Coronary artery (tissue), 2 donors: Measurements from ENCODE around the gene CCDC61.

Experiments
- DNase-seq: peaks from one replicate; pipeline ENCODE4 v3.0.0-alpha.2; 2017; ENCODE audit warnings: low spot score
- H3K27ac ChIP-seq, 2 donors: fragments of 200-600 bp; sonication (generic); one replicate each; pipeline ENCODE4 v1.5.1; 2016 to 2019
- H3K4me3 ChIP-seq: fragments of 200-600 bp; sonication (generic); 2 replicates; pipeline ENCODE4 v1.5.1; 2016; ENCODE audit warnings: mild to moderate bottlenecking, moderate library complexity
- TF ChIP-seq, protein P1 (sequence below): fragments of 200-600 bp; sonication (generic); IDR thresholded peaks from one replicate; pipeline ENCODE4 v1.5.1; 2019; ENCODE audit warnings: antibody characterized with exemption

Gene CCDC61, protein sequence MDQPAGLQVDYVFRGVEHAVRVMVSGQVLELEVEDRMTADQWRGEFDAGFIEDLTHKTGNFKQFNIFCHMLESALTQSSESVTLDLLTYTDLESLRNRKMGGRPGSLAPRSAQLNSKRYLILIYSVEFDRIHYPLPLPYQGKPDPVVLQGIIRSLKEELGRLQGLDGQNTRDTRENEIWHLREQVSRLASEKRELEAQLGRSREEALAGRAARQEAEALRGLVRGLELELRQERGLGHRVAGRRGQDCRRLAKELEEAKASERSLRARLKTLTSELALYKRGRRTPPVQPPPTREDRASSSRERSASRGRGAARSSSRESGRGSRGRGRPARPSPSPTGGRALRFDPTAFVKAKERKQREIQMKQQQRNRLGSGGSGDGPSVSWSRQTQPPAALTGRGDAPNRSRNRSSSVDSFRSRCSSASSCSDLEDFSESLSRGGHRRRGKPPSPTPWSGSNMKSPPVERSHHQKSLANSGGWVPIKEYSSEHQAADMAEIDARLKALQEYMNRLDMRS

DNA sequence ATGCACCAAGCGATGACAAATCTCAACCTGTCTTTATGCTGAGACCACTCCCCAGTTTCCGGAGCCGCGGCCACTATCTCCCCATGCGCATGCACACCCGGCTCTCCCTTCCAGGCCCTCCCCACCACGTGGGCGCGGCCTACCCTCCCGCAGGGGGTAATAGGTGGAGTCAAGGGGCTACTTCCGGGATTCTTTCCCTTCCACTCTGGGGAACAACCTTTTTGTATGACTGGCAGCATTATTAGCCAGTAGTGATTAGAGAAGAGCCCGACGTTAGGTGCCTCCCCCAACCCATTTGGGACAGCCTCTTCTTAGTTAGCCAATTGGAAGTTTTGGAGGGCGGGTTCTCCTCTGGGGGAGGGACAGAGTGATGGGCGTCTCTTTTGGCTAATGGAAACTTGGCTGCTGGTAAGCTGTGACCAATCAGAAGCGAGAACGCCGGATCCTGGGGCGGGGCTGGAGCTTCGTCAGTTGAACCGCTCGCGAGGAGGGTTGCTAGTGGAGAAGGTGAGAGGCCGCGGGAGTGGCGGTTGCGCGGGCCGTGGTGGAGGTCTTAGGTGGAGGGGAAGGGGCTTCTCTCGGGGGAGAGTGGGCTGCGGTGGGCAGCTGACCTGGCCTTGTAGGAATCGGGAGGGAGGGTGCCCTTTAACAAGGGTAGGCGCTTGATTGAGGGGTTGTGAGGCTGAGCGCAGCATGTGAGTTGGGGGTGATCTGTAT, at the start of gene CCDC61:
CCDC61 (plus strand) TSS at position 470 of the 717 bp plus-strand sequence. CDS start 7,552 bp downstream, outside the sequence.
- H3K4me3 ChIP-seq, result peak within 1 kb of the TSS; percentile 76
- peak within 1 kb of the TSS in 1 of 2 donors; percentile 84 for H3K27ac ChIP-seq
- peak; percentile 99 for DNase-seq
- TF ChIP-seq, protein P1, sequence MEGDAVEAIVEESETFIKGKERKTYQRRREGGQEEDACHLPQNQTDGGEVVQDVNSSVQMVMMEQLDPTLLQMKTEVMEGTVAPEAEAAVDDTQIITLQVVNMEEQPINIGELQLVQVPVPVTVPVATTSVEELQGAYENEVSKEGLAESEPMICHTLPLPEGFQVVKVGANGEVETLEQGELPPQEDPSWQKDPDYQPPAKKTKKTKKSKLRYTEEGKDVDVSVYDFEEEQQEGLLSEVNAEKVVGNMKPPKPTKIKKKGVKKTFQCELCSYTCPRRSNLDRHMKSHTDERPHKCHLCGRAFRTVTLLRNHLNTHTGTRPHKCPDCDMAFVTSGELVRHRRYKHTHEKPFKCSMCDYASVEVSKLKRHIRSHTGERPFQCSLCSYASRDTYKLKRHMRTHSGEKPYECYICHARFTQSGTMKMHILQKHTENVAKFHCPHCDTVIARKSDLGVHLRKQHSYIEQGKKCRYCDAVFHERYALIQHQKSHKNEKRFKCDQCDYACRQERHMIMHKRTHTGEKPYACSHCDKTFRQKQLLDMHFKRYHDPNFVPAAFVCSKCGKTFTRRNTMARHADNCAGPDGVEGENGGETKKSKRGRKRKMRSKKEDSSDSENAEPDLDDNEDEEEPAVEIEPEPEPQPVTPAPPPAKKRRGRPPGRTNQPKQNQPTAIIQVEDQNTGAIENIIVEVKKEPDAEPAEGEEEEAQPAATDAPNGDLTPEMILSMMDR, result no peak

DNA sequence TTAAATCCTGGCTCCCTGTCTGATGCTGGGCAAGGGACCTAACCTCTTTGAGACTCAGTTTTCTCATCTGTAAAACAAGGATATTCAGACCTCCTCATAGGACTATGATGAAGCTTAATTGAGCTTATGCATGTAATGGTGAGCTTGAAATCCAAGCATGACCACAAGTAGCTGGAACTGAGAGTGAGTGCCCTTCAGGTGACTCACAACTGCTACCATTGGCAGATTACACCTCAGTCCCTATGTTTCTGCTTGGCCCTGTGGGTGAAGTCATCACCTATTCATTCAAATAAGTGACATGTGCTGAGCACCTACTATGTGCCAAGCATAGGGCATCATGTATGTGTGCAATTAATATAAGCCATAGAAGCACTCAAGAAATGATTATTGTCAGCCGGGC, 47.3 kb upstream of the CCDC61 start:
- no peak overlapping the region for H3K4me3 ChIP-seq
- DNase-seq, result no peak
- no peak overlapping the region for H3K27ac ChIP-seq
- TF ChIP-seq, protein P1, result no peak

DNA sequence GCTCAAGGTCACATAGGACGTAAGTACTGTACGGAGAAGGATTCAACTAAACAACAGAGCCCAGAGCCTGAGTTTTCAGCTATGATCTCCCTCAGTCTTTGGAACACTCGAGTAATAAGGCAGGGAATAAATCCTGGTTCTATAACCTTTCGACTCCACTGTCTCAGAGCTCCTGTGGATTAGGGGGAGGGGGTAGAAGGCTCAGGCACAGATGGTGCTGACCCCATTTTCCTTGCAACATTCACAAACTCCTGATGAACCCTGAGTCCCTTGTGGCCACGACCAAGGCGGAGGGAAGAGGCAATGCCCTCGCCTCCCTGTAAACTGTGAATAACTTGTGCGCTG, 43.0 kb upstream of the CCDC61 start:
- TF ChIP-seq, protein P1, result no peak
- no peak for DNase-seq
- Histone ChIP-seq H3K27ac (no peak overlapping the region), H3K4me3 (no peak overlapping the region)

DNA sequence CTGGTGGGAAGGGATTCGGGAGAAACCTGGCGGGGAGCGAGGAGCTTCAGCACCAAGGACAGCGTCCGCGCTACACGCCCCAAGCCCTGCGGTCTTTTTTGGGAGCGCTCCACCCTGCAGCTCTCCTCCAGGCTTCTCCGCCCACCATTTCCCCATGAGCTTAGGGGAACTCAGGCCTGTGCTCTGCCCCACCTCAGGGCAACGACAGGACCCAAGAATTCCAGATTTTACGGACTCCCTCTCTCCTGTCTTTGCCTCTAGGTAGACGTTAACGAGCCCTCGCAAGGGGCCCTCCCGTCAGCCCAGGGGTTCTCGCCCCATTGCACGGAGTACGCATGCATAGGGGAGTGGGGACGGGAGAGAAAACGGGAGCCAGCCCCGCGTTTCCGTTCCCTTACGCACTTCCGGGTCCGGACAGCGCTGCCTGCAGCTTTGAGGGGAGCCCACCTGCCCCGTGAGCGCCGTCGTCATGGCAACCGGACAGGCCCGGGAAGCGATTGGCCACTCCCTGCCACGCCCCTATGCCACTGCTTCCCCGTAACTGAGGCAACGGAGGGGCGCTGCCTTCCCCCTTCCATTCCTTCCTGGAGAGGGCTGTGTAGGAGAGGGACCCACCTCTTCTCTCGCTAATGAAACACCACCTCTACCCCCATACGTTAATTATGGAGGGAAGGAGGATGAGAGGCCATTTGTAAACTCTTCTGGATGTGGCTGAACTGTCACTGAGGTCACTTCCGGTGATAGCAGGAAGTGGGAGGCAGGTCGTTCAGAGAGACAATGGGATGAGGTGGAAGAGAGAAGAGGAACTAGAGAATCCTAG, 42.4 kb upstream of the CCDC61 start:
- DNase-seq, result no peak
- H3K4me3 ChIP-seq, result peak overlapping the region; percentile 33
- TF ChIP-seq, protein P1, result no peak
- no peak overlapping the region for H3K27ac ChIP-seq

DNA sequence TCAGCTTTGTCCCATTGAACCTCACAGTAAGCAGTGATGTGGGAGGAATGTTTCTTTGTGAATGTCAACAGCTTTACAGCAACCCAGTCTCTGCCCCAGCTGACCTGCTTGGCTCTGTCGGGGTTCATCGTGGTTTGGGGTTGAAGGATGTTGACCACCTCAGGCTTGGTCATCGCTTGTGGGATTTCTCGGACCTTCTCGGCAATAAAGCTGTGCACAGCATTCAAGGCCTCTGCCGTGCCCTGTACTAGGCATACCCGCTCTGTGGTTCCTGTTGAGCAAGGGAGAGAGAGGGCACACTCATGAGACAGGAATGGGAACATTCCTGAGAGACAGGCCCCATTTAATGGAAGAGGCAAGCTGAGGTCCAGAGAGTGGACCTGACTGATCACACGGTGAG, 41.6 kb upstream of the CCDC61 start:
- Histone ChIP-seq H3K4me3 (no peak overlapping the region), H3K27ac (no peak overlapping the region)
- TF ChIP-seq, protein P1, result no peak
- DNase-seq, result no peak

DNA sequence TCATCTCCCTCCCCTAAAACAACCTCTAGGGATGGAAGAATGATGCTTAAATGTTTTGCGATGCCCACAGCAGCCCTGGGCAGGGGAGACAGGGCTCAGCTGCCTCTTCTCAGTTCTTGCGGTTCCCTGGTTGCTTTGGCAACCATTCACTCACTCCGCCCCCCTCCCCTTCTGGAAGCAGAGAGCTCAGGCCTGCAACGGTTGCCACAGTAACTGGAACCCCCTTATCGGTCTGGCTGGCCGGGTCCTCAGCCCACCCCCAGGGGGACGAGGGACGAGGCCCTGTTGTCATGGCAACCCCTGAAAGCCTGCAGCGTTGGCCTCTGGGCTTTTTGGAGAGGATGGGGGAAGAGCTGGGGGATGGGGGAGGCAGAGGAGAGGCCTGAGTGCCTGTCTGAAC, 41.1 kb upstream of the CCDC61 start:
- TF ChIP-seq, protein P1, result no peak
- H3K27ac ChIP-seq, result peak overlapping the region in 1 of 2 donors; percentile 11
- no peak for DNase-seq

More for the DNA sequence above, 41.1 kb upstream of the CCDC61 start:
- no peak overlapping the region for H3K4me3 ChIP-seq
